ENCODE measurements around the gene FADS2.

The FADS2 gene

DNA sequence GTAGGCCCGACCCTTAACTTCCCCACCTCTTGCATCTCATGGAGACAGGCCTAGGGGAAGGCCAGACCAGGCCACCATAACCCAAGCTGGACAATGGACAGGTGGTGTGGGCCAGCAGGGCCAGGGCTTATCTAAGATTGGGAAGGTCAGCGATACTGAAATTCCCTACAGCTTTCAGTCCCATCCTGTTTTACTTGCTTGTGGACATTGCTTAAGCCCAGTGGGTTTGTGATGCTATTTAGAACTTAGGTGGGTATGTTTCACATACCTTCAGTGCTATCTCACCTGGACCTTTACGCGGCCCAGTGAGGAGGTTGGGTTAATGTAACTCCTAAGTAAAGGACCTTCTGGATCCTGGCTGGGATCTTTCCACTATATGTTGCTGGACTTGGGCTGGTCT lies 1.7 kb downstream of the FADS2 start:
- WGBS, result 71% methylated on average over 4 of the region's 4 CpGs
- peak overlapping the region; percentile 97 for H3K4me3 ChIP-seq (ENCODE audit: low read length)
- H3K4me1 ChIP-seq (ENCODE audit: insufficient read depth, low read length), result peaks cover 44% of the 10 kb centered on the region
- H3K27ac ChIP-seq (ENCODE audit: low read depth, low read length), result no peak overlapping the region
- H3K9ac ChIP-seq (ENCODE audit: low read depth, low read length), result peak overlapping the region; percentile 97; the same call in 1 of the 2 replicates
- H3K9me3 ChIP-seq (ENCODE audit: insufficient read depth, low read depth, low read length), result no peaks in the 10 kb centered on the region
- peaks cover 34% of the 10 kb centered on the region for H3K36me3 ChIP-seq (ENCODE audit: insufficient read depth, low read length)
- no peaks in the 10 kb centered on the region for H3K27me3 ChIP-seq (ENCODE audit: insufficient read depth, low read length)

- WGBS, result 89% methylated on average over 8 of the region's 8 CpGs
- H3K4me1 ChIP-seq (ENCODE audit: insufficient read depth, low read length), result peaks cover 48% of the 10 kb centered on the region
- no peak overlapping the region for H3K27ac ChIP-seq (ENCODE audit: low read depth, low read length)
Measured at GRCh38 chr11:61830237-61831105, 2.4 kb downstream of the FADS2 start.

DNA sequence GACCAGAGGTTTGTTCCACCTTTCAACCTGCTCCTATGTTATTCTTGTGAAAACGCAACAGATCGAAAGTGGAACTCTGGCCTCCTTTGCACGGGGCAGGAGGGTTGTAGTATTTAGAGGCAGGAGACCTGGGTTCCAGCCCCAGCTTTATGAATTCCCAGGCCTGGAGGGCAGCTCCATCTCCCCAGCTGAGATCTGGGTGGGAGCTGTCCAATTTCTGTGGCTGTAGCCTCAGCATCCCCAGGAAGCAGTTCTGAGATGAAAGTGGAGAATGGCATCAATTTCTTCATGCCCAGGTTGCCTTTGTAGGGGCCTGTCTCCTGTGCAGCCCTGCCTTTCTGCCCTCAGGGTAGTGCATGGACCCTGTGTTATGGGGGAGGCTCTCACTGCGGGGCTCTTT lies 4.1 kb downstream of the FADS2 start:
- Histone ChIP-seq H3K4me3 (ENCODE audit: low read length) (no peak overlapping the region), H3K9ac (ENCODE audit: low read depth, low read length) (no peak overlapping the region), H3K9me3 (ENCODE audit: insufficient read depth, low read depth, low read length) (no peaks in the 10 kb centered on the region), H3K36me3 (ENCODE audit: insufficient read depth, low read length) (peaks cover 49% of the 10 kb centered on the region), H3K27ac (ENCODE audit: low read depth, low read length) (no peak overlapping the region), H3K27me3 (ENCODE audit: insufficient read depth, low read length) (no peaks in the 10 kb centered on the region), H3K4me1 (ENCODE audit: insufficient read depth, low read length) (peaks cover 40% of the 10 kb centered on the region)
- WGBS, result 94% methylated on average over 4 of the region's 4 CpGs

More at GRCh38 chr11:61830237-61831105, 2.4 kb downstream of the FADS2 start:
- no peaks in the 10 kb centered on the region for H3K9me3 ChIP-seq (ENCODE audit: insufficient read depth, low read depth, low read length)
- peak overlapping the region; percentile 97; the same call in 1 of the 2 replicates for H3K9ac ChIP-seq (ENCODE audit: low read depth, low read length)
- H3K27me3 ChIP-seq (ENCODE audit: insufficient read depth, low read length), result no peaks in the 10 kb centered on the region
- H3K36me3 ChIP-seq (ENCODE audit: insufficient read depth, low read length), result peaks cover 34% of the 10 kb centered on the region
- peak overlapping the region; percentile 97 for H3K4me3 ChIP-seq (ENCODE audit: low read length)

GRCh38 chr11:61832754-61833153 lies 4.7 kb downstream of the FADS2 start:
- no peaks in the 10 kb centered on the region for H3K27me3 ChIP-seq (ENCODE audit: insufficient read depth, low read length)
- H3K36me3 ChIP-seq (ENCODE audit: insufficient read depth, low read length), result peaks cover 54% of the 10 kb centered on the region
- H3K27ac ChIP-seq (ENCODE audit: low read depth, low read length), result no peak overlapping the region
- H3K9me3 ChIP-seq (ENCODE audit: insufficient read depth, low read depth, low read length), result no peaks in the 10 kb centered on the region
- no peak overlapping the region for H3K4me3 ChIP-seq (ENCODE audit: low read length)
- 85% methylated on average over 7 of the region's 7 CpGs for WGBS
- H3K9ac ChIP-seq (ENCODE audit: low read depth, low read length), result no peak overlapping the region
- peaks cover 40% of the 10 kb centered on the region for H3K4me1 ChIP-seq (ENCODE audit: insufficient read depth, low read length)

- H3K27me3 ChIP-seq (ENCODE audit: insufficient read depth, low read length), result no peaks in the 10 kb centered on the region
- no peak overlapping the region for H3K9ac ChIP-seq (ENCODE audit: low read depth, low read length)
- H3K9me3 ChIP-seq (ENCODE audit: insufficient read depth, low read depth, low read length), result no peaks in the 10 kb centered on the region
- H3K36me3 ChIP-seq (ENCODE audit: insufficient read depth, low read length), result peaks cover 61% of the 10 kb centered on the region
- peaks cover 40% of the 10 kb centered on the region for H3K4me1 ChIP-seq (ENCODE audit: insufficient read depth, low read length)
- H3K4me3 ChIP-seq (ENCODE audit: low read length), result no peak overlapping the region
- peak overlapping the region; percentile 84; the same call in 1 of the 2 replicates for H3K27ac ChIP-seq (ENCODE audit: low read depth, low read length)
- 80% methylated on average over 11 of the region's 11 CpGs for WGBS
Measured at GRCh38 chr11:61833471-61833870, 5.4 kb downstream of the FADS2 start.

DNA sequence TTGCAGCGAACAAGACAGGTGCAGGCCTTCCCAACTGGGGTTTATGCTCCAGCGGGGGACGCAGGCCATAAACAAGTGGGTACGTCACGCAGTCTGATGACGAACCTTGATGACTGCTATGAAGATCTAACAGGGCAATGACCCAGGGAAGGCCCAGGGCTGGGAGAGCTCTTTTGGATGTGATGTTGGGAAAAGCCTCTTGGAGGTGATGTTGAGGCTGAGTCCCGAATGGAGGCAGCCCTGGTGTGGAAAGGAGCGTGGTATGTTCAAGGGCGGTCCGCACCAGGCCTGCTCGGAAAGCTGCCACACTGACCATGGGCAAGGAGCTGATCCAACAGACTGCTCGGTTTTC lies 5.8 kb downstream of the FADS2 start:
- Histone ChIP-seq H3K9ac (ENCODE audit: low read depth, low read length) (0 out of 2 replicates have a peak overlapping the region, but pooled peaks have one; percentile 29), H3K27me3 (ENCODE audit: insufficient read depth, low read length) (no peaks in the 10 kb centered on the region), H3K27ac (ENCODE audit: low read depth, low read length) (peak overlapping the region; percentile 84), H3K36me3 (ENCODE audit: insufficient read depth, low read length) (peaks cover 66% of the 10 kb centered on the region), H3K4me3 (ENCODE audit: low read length) (no peak overlapping the region), H3K9me3 (ENCODE audit: insufficient read depth, low read depth, low read length) (no peaks in the 10 kb centered on the region), H3K4me1 (ENCODE audit: insufficient read depth, low read length) (peaks cover 40% of the 10 kb centered on the region)
- WGBS, result 91% methylated on average over 12 of the region's 12 CpGs

- Histone ChIP-seq H3K4me3 (ENCODE audit: low read length) (no peak overlapping the region), H3K9me3 (ENCODE audit: insufficient read depth, low read depth, low read length) (no peaks in the 10 kb centered on the region), H3K9ac (ENCODE audit: low read depth, low read length) (peak overlapping the region; percentile 29), H3K36me3 (ENCODE audit: insufficient read depth, low read length) (peaks cover 70% of the 10 kb centered on the region), H3K4me1 (ENCODE audit: insufficient read depth, low read length) (peaks cover 40% of the 10 kb centered on the region), H3K27ac (ENCODE audit: low read depth, low read length) (peak overlapping the region; percentile 84), H3K27me3 (ENCODE audit: insufficient read depth, low read length) (no peaks in the 10 kb centered on the region)
- WGBS, result 70% methylated on average over 12 of the region's 12 CpGs
Measured at GRCh38 chr11:61834278-61835048, 6.4 kb downstream of the FADS2 start.

DNA sequence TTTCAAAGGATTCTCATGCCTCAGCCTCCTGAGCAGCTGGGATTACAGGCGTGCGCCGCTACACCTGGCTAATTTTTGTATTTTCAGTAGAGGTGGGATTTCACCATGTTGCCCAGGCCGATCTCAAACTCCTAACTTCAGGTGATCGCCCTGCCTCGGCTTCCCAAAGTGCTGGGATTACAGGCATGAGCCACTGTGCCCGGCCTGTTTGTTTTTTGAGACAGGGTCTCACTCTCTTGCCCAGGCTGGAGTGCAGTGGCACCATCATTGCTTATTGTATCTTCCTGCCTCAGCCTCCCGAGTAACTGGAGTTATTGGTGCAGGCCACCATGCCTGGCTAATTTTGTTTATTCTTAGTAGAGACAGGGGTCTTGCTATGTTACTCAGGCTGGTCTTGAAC lies 8.1 kb downstream of the FADS2 start:
- Histone ChIP-seq H3K9ac (ENCODE audit: low read depth, low read length) (no peak overlapping the region), H3K27me3 (ENCODE audit: insufficient read depth, low read length) (no peaks in the 10 kb centered on the region), H3K27ac (ENCODE audit: low read depth, low read length) (no peak overlapping the region), H3K36me3 (ENCODE audit: insufficient read depth, low read length) (peaks cover 76% of the 10 kb centered on the region), H3K9me3 (ENCODE audit: insufficient read depth, low read depth, low read length) (no peaks in the 10 kb centered on the region), H3K4me1 (ENCODE audit: insufficient read depth, low read length) (peaks cover 26% of the 10 kb centered on the region), H3K4me3 (ENCODE audit: low read length) (no peak overlapping the region)
- 95% methylated on average over 8 of the region's 8 CpGs for WGBS

GRCh38 chr11:61837411-61838005 lies 9.4 kb downstream of the FADS2 start:
- no peak overlapping the region for H3K4me3 ChIP-seq (ENCODE audit: low read length)
- H3K27ac ChIP-seq (ENCODE audit: low read depth, low read length), result no peak overlapping the region
- H3K27me3 ChIP-seq (ENCODE audit: insufficient read depth, low read length), result no peaks in the 10 kb centered on the region
- H3K4me1 ChIP-seq (ENCODE audit: insufficient read depth, low read length), result peaks cover 26% of the 10 kb centered on the region
- 95% methylated on average over 15 of the region's 15 CpGs for WGBS
- no peak overlapping the region for H3K9ac ChIP-seq (ENCODE audit: low read depth, low read length)
- H3K9me3 ChIP-seq (ENCODE audit: insufficient read depth, low read depth, low read length), result no peaks in the 10 kb centered on the region
- H3K36me3 ChIP-seq (ENCODE audit: insufficient read depth, low read length), result peaks cover 78% of the 10 kb centered on the region

DNA sequence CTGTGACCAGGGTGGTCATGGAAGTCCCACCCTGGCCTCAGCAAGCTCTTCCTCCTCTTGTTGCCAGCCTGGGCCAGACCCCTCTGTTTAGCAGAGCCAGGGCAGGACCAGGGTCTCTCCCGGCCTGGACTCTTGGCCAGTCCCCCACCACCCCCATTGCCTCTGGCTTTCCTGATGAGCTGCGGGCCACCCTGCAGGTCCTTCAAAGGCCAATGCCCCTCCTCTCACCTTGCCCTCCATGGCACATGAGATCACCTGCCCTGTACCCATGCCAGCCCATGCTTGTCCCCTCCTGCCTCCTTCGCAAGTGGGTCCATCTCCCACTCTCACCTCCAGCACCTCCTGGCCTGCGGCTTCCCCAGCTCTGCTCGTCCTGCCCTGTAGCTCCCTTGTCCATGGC lies 10.4 kb downstream of the FADS2 start:
- no peaks in the 10 kb centered on the region for H3K27me3 ChIP-seq (ENCODE audit: insufficient read depth, low read length)
- peaks cover 16% of the 10 kb centered on the region for H3K4me1 ChIP-seq (ENCODE audit: insufficient read depth, low read length)
- no peak overlapping the region for H3K9ac ChIP-seq (ENCODE audit: low read depth, low read length)
- H3K36me3 ChIP-seq (ENCODE audit: insufficient read depth, low read length), result peaks cover 78% of the 10 kb centered on the region
- WGBS, result 95% methylated on average over 5 of the region's 5 CpGs
- no peak overlapping the region for H3K4me3 ChIP-seq (ENCODE audit: low read length)
- H3K27ac ChIP-seq (ENCODE audit: low read depth, low read length), result no peak overlapping the region
- no peaks in the 10 kb centered on the region for H3K9me3 ChIP-seq (ENCODE audit: insufficient read depth, low read depth, low read length)

DNA sequence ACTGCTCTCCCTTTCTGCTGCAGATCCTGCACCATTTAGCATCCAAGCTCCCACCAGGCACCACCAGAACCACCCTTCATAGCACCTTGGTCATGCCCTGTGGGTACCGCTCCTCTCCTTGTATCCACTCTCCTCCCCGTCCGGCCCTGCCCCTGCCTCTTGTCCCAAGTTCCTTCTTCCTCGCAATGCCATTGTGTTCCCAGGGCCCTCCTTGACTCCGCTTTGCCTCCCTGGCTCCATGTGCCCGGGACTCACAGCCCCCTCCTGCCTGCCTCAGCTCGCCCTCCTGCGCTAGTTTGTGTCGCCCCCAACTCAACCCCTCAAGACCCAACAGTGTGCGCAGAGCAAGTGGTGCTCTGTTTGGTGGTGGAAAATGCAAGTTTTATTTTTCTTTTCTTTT lies 10.8 kb downstream of the FADS2 start:
- Histone ChIP-seq H3K9ac (ENCODE audit: low read depth, low read length) (no peak overlapping the region), H3K27ac (ENCODE audit: low read depth, low read length) (no peak overlapping the region), H3K9me3 (ENCODE audit: insufficient read depth, low read depth, low read length) (no peaks in the 10 kb centered on the region), H3K4me1 (ENCODE audit: insufficient read depth, low read length) (peaks cover 12% of the 10 kb centered on the region), H3K36me3 (ENCODE audit: insufficient read depth, low read length) (peaks cover 79% of the 10 kb centered on the region), H3K4me3 (ENCODE audit: low read length) (no peak overlapping the region), H3K27me3 (ENCODE audit: insufficient read depth, low read length) (no peaks in the 10 kb centered on the region)
- 90% methylated on average over 9 of the region's 10 CpGs for WGBS

All from HUES64 (cell line).